IPS-NIHi7 (cell line): ENCODE measurements around the gene TMEM229B.
"Not testable (repeated sequence)": the region's sequence is repeated elsewhere in the genome, so short reads cannot be mapped to it uniquely, and the experiment has no call there.

Source experiments
- DNase-seq: peaks from one replicate; pipeline ENCODE4 v3.0.0; 2012; ENCODE audit warnings: mixed read lengths; ENCODE audit errors: extremely low spot score

Gene TMEM229B

DNA sequence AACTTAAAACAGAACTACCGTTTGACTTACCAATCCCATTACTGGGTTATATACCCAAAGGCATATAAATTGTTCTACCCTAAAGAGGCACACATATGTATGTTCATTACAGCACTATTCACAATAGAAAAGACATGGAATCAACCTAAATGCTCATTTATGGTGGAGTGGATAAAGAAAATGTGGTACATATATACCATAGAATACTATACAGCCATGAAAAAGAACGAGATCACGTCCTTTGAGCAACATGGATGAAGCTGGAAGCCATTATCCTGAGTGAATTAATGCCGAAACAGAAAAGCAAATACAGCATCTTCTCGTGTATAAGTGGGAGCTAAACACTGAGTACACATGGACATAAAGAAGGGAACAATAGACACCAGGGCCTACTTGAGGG, 31.8 kb downstream of the TMEM229B start:
- no peak for DNase-seq

DNA sequence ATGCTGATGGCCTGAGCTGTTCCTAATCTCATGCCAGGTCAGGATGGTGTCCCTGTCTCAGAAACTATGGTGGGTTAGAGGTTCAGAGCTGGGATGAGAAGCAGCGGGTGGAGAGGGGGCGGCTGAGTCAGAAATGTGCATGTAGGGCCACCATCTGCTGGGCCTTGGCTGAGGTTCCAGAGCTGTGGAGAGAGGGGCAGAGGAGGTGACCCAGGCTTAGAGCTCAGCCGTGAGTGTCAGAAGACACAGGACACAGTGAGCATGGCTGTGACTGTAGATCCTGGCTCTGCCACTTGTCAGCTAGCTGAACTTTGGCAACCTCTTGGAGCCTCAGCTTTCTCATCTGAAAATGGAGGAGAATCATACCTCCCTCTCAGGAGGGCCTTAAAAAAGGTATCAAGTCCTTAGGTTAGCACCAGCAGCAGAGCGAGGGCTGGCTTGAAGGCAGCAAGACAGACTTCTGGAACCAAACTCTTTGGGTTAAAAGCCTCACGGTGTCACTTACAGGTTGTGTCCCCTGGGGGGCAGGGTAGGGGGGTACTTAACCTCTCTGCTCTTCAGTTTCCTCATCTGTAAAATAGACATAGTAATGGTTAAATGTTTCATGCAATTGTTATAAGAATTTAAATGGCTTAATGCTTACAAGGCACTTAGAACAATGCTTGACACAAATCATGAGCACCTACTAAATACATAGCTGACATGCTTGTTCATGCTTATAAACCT, 34.8 kb downstream of the TMEM229B start:
- DNase-seq: no peak

DNA sequence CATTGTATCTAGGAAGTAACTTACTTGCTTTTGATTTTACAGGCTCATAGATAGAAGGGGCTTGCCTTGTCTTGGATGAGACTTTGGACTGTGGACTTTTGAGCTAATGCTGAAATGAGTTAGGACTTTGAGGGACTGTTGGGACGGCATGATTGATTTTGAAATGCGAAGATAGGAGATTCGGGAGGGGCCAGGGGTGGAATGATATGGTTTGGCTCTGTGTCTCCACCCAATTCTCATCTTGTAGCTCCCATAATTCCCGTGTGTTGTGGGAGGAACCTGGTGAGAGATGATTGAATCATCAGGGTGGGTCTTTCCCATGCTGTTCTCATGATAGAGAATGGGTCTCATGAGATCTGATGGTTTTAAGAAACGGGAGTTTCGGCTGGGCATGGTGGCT, 36.9 kb downstream of the TMEM229B start:
- DNase-seq: not testable (repeated sequence)

DNA sequence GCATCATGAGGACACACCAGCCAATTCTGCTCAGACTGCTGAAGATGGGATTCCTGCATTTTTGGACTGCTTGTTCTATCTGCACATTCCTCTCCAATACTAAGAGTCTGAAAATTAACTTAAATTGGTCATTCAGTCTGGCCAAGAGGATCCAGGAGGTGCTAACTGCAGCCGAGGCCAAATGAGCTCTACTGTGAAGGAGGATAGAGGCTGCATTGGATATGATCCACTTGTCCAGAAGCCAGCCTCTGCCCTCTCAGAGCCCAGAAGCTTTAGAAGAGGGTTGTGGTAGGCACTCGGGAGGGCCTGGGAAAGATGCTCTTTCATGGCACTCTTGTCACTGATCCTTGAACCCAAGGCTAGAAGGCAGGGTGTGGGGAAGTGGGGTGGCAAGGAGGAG, 39.4 kb downstream of the TMEM229B start:
- DNase-seq: no peak

DNA sequence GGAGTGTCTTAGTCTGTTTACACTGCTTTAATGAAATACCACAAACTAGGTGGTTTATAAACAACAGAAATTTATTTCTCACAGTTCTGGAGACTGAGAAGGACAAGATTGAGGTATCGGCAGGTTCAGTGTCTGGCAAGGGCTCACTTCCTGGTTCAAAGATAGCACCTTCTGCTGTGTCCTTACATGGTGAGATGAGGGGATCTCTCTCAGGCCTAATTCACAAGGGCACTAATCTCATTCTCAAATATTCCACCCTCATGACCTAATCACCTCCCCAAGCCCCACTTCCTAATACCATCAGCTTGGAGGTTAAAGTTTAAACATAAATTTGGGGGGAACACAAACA, 41.5 kb downstream of the TMEM229B start:
- no peak for DNase-seq

DNA sequence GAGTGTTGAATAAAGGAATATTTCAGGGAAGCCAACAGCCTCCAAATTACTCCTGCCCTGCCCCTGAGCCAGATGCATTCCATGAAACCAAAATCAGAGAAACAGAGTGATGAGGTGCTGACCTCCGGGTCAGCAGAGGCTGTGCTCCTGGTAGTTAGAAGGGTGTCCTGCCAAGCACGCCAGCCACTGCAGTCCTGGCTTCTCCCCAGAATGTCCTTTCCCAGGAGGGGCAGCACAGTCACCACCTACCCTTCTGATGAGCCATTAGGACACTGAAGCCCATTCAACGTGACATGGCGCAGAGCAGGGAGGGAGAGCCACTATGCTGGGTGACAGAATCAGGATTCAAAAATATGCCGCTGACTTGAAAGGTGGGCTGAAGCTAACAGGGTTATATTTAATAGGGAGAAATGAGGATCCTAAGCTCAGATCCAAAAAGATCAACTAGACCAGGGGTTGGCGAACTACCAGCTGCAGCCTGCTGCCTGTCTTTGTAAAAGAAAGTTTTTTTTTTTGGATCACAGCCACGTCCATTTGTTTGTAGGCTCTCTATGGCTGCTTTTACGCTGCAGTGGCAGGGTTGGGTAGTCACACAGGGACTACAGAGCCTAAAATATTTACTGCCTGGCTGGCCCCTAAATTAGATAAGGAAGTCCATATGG, 42.0 kb downstream of the TMEM229B start:
- no peak for DNase-seq

DNA sequence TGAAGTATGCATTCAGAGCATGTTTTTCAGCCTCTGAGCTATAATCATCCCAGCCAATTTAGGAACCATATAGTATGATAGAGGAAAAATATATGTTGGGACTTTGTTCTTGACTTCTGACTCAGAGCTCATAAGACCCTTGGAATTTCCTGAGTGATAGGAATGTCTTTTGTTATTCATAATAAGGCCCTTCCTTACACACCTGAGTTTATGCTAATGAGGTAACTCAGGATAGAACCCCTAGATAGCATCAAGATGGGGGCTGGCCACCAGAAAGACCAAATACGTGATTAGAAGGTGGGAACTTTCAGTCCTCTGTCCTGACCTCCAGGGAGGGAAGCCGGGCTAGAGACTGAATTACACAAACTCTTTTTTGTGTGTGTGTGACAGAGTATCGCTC, 44.1 kb downstream of the TMEM229B start:
- DNase-seq: no peak

DNA sequence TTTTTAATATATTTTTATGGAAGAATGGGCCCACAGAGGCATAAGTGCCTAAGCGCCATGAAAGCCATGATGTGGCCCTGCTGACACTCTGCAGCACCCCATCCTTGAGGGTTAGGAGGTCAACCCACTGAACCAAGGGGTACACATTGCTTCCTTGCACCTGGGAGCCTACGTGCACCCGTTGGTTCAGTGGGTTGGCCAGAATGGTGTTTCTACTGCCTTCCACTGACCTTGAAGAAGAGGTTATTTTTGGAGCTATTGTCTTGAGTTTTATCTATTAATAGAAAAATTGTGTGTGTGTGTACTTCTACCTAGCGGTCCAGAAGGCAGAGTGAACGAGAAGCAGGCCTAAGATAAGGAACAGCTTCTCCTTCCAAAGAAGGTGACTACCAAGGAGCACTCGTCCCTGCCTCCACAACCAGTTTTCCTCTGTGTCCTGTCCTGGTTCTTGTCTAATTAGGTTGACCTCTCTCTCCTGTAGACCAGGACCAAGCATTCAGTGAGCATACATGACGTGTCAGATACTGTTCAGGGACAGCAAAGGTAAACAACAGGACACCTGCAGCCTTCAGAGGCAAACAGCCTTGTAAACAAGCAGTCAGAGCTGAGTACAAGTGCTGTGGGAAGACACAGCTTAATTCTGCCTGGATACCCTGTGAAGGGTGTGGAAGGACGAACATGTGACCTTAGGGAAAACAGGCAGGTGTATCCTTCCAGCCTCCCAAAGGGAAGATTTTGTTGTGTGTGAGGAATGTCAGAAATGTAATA, 46.2 kb downstream of the TMEM229B start:
- DNase-seq: no peak

DNA sequence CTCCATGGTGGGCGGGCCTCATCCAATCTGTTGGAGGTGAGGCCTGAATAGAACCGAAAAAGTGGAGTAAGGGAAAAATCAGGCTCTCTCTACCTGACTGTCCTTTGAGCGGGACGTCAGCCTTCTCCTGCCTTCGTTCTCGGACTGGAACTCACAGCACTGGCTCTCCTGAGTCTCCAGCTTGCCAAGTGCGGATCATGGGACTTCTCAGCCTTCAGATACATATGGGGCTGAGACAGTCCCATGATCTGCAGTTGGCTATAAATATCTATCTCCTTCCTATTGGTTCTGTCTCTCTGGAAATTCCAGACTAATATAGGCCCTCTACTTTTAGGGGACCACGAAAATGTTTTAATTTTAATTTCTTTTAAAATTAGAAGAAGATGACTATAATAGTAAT, 46.8 kb downstream of the TMEM229B start:
- no peak for DNase-seq

DNA sequence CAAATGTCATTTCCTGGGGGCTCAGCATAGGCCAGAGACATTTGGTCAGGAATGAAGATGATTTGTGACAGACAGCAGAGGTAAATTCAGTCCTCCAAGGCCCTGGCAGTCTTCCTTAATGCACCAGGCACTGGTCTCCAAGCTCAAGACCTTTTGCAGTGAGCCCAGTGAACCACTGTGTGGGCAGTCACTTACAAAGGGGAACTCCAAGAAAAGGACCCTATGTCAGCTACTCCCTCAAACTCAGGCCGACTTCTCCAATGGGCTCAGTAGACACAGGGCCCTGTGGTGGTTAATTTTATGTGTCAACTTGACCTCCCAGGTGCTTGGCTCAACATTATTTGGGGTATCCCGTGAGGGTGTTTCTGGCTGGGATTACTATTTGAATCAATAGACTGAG, 47.3 kb downstream of the TMEM229B start:
- no peak for DNase-seq

DNA sequence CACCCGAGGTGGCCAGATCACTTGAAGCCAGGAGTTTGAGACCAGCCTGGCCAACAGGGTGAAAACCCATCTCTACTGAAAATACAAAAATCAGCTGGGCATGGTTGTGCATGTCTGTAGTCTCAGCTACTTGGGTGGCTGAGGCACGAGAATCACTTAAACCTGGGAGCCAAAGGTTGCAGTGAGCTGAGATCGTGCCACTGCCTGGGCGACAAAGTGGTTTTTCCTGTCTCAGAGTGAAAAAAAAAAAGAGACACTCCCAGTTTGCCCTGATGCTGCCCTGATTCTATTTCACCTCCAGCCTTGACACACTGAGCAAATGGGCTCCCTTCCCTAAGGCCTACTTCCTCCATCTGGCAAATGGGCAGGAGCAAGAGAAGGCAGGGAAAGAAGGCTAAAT, 48.0 kb downstream of the TMEM229B start:
- DNase-seq: no peak

DNA sequence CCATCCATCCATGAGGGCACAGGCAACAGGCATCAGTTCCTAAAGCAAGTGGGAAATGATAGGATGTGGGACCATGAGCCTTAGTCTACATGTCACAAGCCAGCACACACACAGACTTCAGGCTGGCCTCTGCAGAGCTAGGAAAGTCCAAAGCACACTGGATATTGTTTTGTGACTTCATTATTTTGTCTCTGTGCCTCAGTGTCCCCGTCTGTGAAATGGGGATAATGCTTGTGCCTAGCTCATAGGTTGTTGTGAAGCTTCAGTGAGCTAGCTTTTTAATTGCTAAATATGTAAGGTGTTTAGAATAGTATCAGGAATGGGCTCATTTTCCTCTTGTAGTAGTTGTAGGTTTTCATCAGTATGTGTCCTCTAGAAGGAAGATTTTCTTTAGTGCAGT, 49.6 kb downstream of the TMEM229B start:
- no peak for DNase-seq

DNA sequence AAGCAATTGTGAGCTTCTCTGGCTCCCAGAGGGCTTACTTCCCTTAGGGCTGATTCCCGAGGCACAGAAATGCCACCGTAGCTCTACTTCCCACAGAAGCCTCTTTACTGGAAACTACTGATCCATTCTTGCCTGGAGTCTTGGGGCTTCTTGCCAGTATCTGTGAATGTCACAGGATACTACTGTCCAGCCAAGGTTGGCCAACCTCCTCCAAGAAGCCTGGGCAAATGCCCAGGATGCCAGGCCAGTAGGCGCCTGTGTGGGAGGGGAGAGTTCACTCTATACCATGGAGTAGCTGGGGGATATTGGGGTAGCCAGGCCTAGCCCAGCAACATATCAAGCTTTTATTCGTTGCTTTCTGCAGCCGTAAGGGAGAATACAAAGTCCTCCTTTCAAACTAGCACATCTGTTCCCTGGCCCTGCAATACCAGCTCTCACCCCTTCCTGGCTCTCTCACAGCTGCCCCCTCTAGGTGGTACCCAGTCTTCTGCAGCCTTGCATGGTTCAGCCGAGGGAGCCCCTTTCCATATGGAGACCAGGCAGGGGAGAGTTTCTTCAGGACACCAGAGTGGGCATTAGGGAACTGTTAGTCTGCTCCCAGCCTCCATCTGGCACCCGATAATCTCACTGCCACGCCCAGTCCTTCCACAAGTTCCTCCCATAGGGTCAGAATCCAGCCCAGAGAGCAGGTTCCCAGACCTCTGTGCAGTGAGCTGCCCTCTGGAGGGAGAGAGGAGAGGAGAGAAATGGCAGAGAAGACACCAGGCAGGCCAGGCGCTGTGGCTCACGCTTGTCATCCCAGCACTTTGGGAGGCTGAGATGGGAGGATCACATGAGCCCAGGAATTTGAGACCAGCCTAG, 52.3 kb downstream of the TMEM229B start:
- no peak for DNase-seq

DNA sequence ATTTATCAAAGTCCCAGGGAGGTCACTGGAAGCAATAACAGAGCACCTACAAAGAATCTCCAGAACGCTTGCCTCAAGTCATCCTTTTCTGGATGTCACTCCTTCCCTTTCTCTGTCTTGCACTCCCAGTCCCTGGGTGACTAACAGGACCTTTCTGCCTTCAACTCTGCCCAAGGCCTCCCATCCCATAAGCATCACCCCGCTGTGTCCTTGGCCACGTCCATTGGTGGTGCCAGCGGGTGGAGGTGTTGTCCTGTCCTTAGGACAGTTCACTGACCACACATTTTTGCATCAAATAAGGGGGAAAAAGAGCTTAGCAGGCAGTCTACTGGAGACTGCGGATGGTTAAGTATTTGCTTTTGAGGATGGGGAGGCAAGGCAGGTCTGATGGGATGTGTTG, 52.9 kb downstream of the TMEM229B start:
- no peak for DNase-seq

DNA sequence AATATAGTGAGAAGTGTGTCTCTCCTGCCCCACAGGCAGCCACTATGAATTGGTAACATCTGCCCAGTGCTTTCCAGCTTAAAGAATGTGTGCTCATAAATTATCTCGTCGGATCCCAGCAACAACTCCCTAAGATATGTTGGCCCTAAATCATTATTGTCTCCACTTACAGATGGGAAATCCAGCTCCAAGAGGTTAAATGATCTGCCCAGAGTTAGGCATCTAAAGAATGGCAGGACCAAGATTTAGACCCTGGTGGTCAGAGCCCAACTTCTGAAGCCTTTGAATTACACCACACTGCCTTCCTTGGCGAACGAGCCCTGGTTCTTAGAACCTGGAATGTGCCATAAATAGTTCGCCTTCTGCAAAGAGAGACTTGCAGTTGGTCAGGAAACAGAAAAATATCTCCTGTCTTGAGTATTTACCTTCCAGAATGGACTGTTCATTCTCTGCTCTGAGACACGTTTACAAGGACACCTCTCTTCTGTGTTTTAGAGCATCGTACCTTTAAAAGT, 56.4 kb downstream of the TMEM229B start:
- no peak for DNase-seq

DNA sequence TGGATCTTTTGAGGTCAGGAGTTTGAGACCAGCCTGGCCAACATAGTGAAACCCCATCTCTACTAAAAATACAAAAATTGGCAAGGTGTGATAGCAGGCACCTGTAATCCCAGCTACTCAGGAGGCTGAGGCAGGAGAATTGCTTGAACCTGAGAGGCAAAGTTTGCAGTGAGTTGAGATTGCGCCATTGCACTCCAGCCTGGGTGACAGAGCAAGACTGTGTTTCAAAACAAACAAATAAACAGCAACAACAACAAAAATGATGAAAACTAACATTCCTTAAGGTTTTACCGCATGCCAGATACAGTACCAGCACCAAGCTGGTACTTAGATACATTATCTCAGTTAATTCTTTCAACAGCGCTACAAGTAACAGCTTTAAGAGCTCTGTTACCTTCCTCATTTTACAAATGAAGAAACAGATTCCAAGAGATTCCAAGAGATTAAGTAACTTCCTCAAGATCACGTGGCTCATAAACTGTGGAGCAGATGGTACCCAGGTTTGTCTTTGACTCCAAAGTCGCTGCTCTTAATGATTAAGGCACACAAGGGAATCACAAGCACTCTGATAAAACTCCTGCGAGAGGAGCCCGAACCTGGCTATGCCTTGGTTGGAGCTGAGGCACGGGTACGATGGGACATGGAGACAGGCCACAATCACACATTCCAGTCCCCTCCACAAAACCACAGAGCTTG, 58.9 kb downstream of the TMEM229B start:
- no peak for DNase-seq

DNA sequence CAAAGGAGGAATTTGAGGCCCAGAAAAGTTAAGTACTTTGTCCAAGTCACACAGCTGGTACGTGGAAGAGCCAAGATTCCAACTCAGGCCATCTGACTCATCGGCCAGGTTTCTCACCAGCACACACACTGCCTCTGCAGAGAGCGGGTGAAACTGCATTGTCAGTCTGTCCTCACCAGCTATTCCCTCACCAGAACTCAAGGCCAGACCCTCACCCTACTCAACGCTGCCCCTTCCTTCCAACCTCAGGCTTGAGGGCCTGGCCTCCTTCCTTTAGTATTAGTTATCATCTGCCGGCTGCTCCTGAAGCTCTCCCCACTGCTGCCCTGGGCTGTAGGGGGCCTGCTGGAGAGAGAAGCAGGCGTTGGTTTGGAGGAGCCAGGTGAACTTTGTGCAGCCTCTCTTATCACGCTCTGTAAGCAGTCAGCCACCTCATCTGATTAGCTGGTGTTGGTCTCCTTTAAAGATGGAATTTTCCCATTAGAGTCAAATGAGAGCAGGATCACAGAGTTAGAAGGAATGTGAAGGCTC, 60.0 kb downstream of the TMEM229B start:
- no peak for DNase-seq

DNA sequence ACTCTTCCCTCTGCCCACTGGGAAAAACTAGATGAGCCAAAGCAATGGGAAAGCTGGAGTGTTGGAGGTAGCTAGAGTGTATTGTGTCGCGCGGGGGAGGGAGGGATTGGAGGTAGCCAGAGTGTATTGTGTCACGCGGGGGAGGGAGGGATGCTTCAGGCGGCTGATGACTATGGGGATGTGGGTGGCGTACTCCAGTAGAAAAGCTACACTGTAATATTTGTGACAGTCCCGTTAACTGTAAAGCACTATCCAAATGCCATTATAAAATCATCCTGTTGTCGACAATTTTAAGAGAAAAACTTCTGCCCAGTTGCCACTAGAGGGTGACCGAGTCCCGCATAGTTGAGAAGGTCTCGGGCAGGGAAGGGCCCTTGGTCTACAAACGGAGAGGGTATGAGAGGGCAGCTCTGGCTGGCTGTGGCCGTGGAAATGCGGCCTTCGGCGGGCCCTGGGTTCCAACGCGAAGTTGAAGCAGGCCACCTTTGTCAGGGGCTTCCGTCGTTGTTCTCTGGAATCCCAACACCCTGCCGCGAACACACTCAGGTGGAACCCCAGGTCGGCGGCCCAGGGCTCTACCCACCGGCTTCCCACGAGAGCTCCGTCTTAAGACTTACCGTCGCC, 61.4 kb downstream of the TMEM229B start:
- DNase-seq: peak; percentile 89

DNA sequence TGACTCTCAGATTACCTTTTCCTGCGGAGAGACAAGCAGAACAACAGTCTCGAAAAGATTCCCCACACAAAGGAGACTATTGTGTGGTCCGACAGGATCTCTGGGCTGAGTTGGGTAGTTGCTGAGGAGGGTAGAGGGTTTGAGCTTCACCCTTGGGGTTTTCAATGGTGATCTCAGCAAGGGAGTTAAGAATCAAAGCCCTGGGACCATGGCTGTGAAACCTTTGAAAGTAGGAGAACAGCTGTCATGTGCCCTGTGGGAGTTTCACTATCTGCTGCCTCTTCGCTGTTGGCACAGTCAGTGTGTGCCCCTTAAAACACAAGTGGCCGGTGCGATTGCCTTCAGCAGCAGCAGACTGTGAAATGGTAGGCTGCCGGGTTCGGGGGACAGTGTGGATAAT, 62.4 kb downstream of the TMEM229B start:
- no peak for DNase-seq

DNA sequence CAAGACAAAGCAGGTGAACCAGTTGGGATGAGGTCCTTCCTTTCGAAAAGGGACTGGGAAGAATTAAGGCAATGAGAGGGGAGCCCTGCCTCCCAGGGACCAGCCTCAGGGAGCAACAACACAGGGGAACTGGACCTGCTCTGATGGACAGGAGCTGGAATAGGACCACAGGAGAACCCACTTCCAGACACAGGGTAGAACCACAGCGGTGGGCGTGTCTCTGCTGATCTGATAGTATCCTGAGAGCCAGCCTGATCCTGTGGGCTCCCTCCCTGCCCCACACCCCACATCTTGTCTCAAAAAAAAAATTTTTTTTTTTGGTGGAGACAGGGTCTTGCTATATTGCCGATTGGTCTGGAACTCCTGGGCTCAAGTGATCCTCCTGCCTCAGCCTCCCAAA, 62.9 kb downstream of the TMEM229B start:
- DNase-seq: no peak

DNA sequence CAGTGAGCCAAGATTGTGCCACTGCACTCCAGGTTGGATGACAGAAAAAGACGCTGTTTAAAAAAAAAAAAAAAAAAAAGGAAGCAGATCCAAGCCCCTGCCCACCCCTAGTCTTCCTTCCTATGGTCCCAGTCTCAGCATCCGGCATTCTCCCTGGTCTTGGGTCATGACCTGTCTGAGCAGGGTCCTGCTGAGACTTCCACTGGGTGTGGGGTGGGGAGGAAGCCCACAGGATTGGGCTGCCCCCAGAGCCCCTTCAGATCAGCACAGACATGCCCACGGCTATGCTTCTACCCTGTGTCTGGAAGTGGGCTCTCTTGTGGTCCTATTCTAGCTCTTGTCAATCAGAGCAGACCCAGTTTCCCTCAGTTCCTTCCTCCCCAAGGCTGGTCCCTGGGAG, 64.0 kb downstream of the TMEM229B start:
- DNase-seq: no peak
